CD4-positive, alpha-beta T cell treated with Interleukin-15 for 4 hours (primary cell): ENCODE results near the gene TNS3.
"Not testable (repeated sequence)": the region's sequence is repeated elsewhere in the genome, so short reads cannot be mapped to it uniquely, and the experiment has no call there.

Experiments used
- DNase-seq: peaks from one replicate; pipeline ENCODE4 v3.0.0-alpha.2; 2020; ENCODE audit warnings: low spot score

Gene TNS3

GRCh38 chr7:47581804-47582763, at the start of gene TNS3:
TNS3 (minus strand) TSS chr7:47582111; CDS start chr7:47439636, 142,475 bp downstream.
- no peak for DNase-seq

GRCh38 chr7:47631711-47632110, 49.8 kb upstream of the TNS3 start:
- DNase-seq, result no peak

- no peak for DNase-seq
These were observed 45.8 kb upstream of the TNS3 start for GRCh38 chr7:47627580-47628283.

GRCh38 chr7:47625861-47626715, 44.2 kb upstream of the TNS3 start:
- no peak for DNase-seq

- no peak for DNase-seq
These were observed 42.8 kb upstream of the TNS3 start for GRCh38 chr7:47624689-47625088.

GRCh38 chr7:47622946-47623640, 41.2 kb upstream of the TNS3 start:
- DNase-seq, result no peak

- DNase-seq, result no peak
These were observed 40.7 kb upstream of the TNS3 start for GRCh38 chr7:47622586-47622945.

- no peak for DNase-seq
These were observed 40.2 kb upstream of the TNS3 start for GRCh38 chr7:47621979-47622561.

- no peak for DNase-seq
These were observed 39.4 kb upstream of the TNS3 start for GRCh38 chr7:47621347-47621746.

- no peak for DNase-seq
These were observed 37.9 kb upstream of the TNS3 start for GRCh38 chr7:47619806-47620205.

- DNase-seq, result no peak
These were observed 35.2 kb upstream of the TNS3 start for GRCh38 chr7:47617131-47617530.

GRCh38 chr7:47614450-47614849, 32.5 kb upstream of the TNS3 start:
- DNase-seq, result no peak

- DNase-seq, result no peak
These were observed 29.2 kb upstream of the TNS3 start for GRCh38 chr7:47611045-47611511.

GRCh38 chr7:47610506-47611044, 28.7 kb upstream of the TNS3 start:
- DNase-seq, result no peak

GRCh38 chr7:47609803-47610452, 28.0 kb upstream of the TNS3 start:
- DNase-seq, result no peak

- not testable (repeated sequence) for DNase-seq
These were observed 24.7 kb upstream of the TNS3 start for GRCh38 chr7:47606593-47607046.

GRCh38 chr7:47605816-47606575, 24.1 kb upstream of the TNS3 start:
- no peak for DNase-seq

GRCh38 chr7:47604496-47604890, 22.6 kb upstream of the TNS3 start:
- no peak for DNase-seq

GRCh38 chr7:47603514-47604255, 21.8 kb upstream of the TNS3 start:
- DNase-seq, result not testable (repeated sequence)
